GM13976 (cell line): Measurements from ENCODE around the gene PSMB2.

Experiments used
- DNase-seq: peaks from one replicate; pipeline ENCODE4 v3.0.0; 2012; ENCODE audit warnings: low spot score
- CTCF ChIP-seq: IDR thresholded peaks from 2 replicates; pipeline ENCODE4 v1.5.1; 2012; ENCODE audit warnings: borderline replicate concordance, mild to moderate bottlenecking; ENCODE audit not compliant: insufficient read depth; ENCODE audit errors: extremely low read depth, missing control alignments, control extremely low read depth
- in situ Hi-C: fragments of 300-500 bp; cut with MboI; formaldehyde crosslinking; loops from one replicate; pipeline ENCODE4 v1.12.0; 2022; ENCODE audit warnings: low sequenced_read_pairs, mixed read lengths, inconsistent platforms; ENCODE audit not compliant: unreplicated experiment

PSMB2 gene

GRCh38 chr1:35575416-35575958, 65.8 kb downstream of the PSMB2 start:
- no peak for TF ChIP-seq CTCF
- in situ Hi-C loops = no loop called here

GRCh38 chr1:35574655-35575415, 66.5 kb downstream of the PSMB2 start:
- DNase-seq = no peak
- TF ChIP-seq CTCF = no peak
- in situ Hi-C loops = no loop called here

More at GRCh38 chr1:35575416-35575958, 65.8 kb downstream of the PSMB2 start:
- no peak for DNase-seq

DNA sequence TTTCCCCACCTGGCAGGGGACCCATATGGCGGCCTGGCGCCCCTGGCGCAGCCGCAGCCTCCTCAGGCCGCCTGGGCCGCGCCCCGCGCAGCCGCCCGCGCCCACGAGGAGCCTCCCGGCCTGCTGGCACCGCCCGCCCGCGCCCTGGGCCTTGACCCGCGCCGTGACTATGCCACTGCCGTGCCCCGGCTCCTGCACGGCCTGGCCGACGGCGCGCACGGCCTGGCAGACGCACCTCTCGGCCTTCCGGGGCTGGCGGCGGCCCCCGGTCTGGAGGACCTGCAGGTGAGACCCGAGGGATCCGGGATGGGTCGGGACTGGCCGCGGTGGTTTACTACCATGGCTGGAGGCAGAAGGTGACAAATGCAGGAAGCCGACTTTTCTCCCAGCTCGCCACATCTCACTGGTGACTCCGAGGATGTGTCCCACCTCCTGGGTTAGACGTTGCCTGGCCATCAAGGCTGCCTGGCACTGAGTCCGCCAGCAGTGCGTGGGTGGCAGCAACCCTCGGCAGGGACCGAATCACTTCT, 67.1 kb downstream of the PSMB2 start:
- no peak for TF ChIP-seq CTCF
- in situ Hi-C loops = no loop called here
- no peak for DNase-seq

GRCh38 chr1:35573198-35574124, 67.9 kb downstream of the PSMB2 start, which contains the start of gene TFAP2E:
TFAP2E (plus strand) TSS chr1:35573314; CDS start chr1:35573578, 264 bp downstream.
- in situ Hi-C loops = no loop called here
- DNase-seq = no peak
- no peak for TF ChIP-seq CTCF

GRCh38 chr1:35572296-35572695, 69.0 kb downstream of the PSMB2 start:
- TF ChIP-seq CTCF = no peak
- no peak for DNase-seq
- in situ Hi-C loops = no loop called here

DNA sequence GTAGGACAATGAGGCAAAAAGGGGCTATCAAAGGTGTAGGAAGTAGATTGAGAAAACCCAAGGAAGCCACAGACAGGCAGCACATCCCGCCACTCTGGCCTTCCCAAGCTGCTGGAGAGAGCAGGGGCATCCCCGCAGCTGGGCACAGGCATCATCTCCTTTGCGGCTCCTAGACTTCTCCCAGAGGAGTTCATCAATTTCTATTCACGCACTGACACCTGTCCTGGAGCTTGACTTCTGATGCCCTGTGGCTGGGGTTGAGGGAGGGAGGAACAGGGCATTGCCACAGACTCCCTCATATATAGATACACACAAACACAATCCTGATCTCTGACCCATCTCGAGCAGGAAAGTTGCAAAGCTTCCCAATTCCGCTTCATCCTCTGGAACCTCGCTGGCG, 70.1 kb downstream of the PSMB2 start:
- in situ Hi-C loops = no loop called here
- DNase-seq = no peak
- TF ChIP-seq CTCF = no peak
